CD4-positive, alpha-beta T cell treated with Interleukin-4 for 4 hours (primary cell): ENCODE results near the gene POLR2A.
A peak's percentile ranks its signal among the peaks of the same experiment; 100 is the strongest.
"Not testable (repeated sequence)": the region's sequence is repeated elsewhere in the genome, so short reads cannot be mapped to it uniquely, and the experiment has no call there.

Source experiments
- DNase-seq: peaks from one replicate; pipeline ENCODE4 v3.0.0-alpha.2; 2020

Gene POLR2A

DNA sequence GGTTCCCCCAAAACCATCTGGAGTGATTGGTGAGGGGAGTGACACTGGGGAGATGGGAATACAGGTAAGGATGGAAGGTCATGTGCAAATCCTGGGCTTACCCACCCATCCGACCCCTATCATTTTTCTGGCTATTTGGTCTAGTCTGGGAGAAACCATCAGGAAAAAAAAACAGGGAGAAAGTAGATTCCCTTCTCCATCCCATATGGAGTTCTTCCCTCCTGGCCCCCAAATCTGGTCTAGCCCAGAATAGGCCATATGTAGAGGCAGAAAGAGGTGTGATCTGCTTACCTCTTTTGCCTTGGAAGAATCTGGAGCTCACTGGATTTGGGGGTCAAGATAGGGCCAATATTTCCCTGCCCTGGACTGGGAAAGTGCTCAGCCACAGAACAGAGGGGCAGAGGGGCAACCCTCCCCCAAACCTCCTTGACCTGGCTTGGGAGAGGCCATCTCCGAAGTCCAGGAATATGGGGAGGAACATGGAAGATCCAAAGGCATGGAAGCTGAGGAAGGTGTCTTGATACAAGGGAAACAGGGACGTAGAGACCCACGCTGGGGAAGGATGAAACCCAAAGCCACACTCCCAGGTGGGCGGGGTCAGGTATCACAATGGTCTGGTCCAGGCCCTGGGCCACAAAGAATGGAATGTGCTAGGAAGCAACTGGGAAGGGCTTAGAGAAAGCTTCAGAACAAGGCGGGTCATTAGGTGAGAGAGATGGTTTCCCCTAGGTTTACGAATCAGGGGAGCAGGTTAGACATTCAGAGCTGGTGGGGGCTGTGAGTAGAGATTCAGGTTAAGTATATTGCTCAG, 23.1 kb upstream of the POLR2A start:
- no peak for DNase-seq

- no peak for DNase-seq
These were observed 21.4 kb upstream of the POLR2A start for GRCh38 chr17:7462474-7463371.

GRCh38 chr17:7463372-7463846, 20.8 kb upstream of the POLR2A start:
- no peak for DNase-seq

GRCh38 chr17:7464081-7464480, 20.1 kb upstream of the POLR2A start:
- DNase-seq: no peak

GRCh38 chr17:7465597-7466275, 18.4 kb upstream of the POLR2A start:
- no peak for DNase-seq

DNA sequence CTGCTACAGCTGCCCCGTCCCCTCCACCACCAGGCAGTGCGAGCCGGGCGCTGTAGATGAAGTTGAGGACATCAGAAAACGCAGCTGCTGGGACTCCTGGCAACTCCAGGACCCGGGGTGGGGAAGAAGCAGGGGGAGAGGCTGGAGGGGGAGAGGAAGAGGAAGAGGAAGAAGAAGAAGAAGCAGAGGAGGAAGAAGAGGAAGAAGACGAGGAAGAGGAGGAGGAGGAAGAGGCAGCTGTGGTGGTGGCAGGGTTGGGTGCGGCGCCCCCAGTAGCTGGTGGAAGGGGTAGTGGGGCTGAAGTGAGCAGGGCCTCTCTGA, 17.9 kb upstream of the POLR2A start:
- no peak for DNase-seq

DNA sequence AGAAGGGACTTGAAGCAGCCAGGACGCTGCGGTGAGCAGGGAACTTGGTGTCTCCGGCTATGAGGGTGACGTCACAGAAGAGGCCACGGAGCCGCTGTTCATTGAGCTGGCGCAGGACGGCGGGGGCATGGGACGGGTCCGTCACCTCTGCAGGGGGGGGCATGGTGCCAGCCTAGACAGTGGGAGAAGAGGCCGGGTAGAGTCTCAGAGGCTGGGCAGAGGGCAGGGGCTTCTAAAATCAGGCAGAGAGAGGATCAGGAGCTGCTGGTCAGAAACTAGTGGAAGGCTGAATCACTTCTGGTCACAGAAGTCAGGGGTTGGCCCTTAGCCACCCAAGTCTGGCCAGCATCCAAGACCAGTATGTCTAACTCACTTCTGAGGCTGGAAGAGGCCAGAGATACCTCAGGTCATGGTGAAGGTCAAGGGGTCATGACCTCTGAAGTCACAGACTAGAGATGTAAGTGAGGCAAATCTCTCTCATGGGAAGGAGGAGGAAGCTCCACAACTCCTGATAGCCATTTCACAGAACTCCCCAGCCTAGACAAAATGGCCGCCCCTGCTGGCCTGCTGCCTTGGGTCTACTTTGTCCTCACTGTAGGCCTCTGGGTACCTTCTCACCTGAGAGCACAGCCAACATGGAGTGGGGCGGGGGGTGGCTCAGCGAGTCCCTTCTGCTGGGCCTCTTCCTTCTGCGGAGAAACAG, 17.4 kb upstream of the POLR2A start:
- DNase-seq: no peak

GRCh38 chr17:7467498-7467897, 16.7 kb upstream of the POLR2A start:
- no peak for DNase-seq

GRCh38 chr17:7468290-7468689, 15.9 kb upstream of the POLR2A start:
- DNase-seq: no peak

GRCh38 chr17:7468804-7469389, 15.3 kb upstream of the POLR2A start:
- no peak for DNase-seq

DNA sequence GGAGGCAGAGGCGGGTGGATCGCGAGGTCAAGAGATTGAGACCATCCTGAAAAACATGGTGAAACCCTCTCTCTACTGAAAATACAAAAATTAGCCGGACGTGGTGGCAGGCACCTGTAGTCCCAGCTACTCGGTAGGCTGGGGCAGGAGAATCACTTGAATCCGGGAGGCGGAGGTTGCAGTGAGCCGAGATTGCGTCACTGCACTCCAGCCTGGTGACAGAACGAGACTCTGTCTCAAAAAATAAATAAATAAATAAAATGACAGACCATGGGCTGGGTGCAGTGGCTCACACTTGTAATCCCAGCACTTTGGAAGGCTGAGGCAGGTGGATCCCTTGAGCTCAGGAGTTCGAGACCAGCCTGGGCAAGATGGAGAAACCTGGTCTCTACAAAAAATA, 14.3 kb upstream of the POLR2A start:
- DNase-seq: not testable (repeated sequence)

GRCh38 chr17:7470457-7470973, 13.7 kb upstream of the POLR2A start:
- DNase-seq: not testable (repeated sequence)

GRCh38 chr17:7471729-7472128, 12.4 kb upstream of the POLR2A start:
- no peak for DNase-seq

DNA sequence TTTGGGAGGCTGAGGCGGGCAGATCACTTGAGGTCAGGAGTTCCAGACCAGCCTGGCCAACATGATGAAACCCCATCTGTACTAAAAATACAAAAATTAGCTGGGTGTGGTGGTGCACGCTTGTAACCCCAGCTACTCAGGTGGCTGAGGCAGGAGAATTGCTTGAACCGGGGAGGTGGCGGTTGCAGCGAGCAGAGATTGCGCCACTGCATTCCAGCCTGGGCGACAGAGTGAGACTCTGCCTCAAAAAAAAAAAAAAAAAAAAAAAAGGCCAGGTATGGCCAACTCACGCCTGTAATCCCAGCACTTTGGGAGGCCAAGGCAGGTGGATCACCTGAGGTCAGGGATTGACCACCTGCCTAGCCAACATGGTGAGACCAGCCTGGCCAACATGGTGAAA, 9.4 kb upstream of the POLR2A start:
- DNase-seq: not testable (repeated sequence)

GRCh38 chr17:7475764-7476422, 8.3 kb upstream of the POLR2A start:
- DNase-seq: no peak

DNA sequence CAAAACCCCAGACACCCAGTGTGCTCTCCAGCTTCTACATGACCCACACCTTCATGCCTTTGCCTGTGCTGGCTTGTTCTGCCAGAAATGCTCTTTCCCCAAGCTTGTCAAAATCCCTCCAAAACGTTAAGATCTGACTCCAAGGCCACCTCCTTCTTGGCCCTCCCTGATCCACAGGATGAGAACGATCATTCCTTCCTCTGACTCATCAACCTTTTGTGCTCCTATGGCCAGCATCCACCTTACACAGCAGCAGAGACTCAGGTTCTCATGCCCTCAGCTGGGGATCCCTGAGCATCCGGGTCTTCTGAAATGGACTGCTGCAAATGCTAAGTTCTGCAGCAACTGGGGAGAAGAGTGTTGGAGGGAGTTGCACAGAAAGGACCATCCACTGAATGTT, 7.7 kb upstream of the POLR2A start:
- DNase-seq: no peak

- DNase-seq: no peak
These were observed 7.2 kb upstream of the POLR2A start for GRCh38 chr17:7476951-7477350.

- DNase-seq: peak; percentile 17
These were observed 6.5 kb upstream of the POLR2A start for GRCh38 chr17:7477392-7478275.

GRCh38 chr17:7478276-7479212, 5.6 kb upstream of the POLR2A start:
- peak; percentile 65 for DNase-seq
